GM19395 (cell line): Measurements from ENCODE around the gene ACADSB.

ENCODE experiments used
- ATAC-seq: cut with Tn5 transposase; IDR thresholded peaks from one replicate; pipeline ENCODE4 v1.9.1; 2021; ENCODE audit warnings: mild to moderate bottlenecking, moderate library complexity; ENCODE audit not compliant: unreplicated experiment

ACADSB gene

GRCh38 chr10:123001370-123001769 is 7.4 kb upstream of the ACADSB start:
- ATAC-seq, result no peak

- no peak for ATAC-seq
These were observed 4.5 kb upstream of the ACADSB start for GRCh38 chr10:123004298-123004697.

- ATAC-seq, result peak; percentile 48
These were observed 1.1 kb upstream of the ACADSB start for GRCh38 chr10:123007558-123008354.

- peak; percentile 45 for ATAC-seq
These were observed 457 bp downstream of the ACADSB start for GRCh38 chr10:123009105-123009820.

- no peak for ATAC-seq
These were observed 3.2 kb downstream of the ACADSB start for GRCh38 chr10:123011987-123012386.

GRCh38 chr10:123013456-123014419 is 4.9 kb downstream of the ACADSB start:
- no peak for ATAC-seq

- ATAC-seq, result no peak
These were observed 6.0 kb downstream of the ACADSB start for GRCh38 chr10:123014772-123015171.

- no peak for ATAC-seq
These were observed 7.4 kb downstream of the ACADSB start for GRCh38 chr10:123016228-123016627.

GRCh38 chr10:123017421-123018165 is 8.8 kb downstream of the ACADSB start:
- ATAC-seq, result no peak

GRCh38 chr10:123018531-123018930 is 9.7 kb downstream of the ACADSB start:
- ATAC-seq, result no peak

GRCh38 chr10:123019264-123019663 is 10.5 kb downstream of the ACADSB start:
- no peak for ATAC-seq

GRCh38 chr10:123019941-123020703 is 11.3 kb downstream of the ACADSB start:
- no peak for ATAC-seq

- no peak for ATAC-seq
These were observed 12.7 kb downstream of the ACADSB start for GRCh38 chr10:123021517-123021916.

GRCh38 chr10:123024540-123024939 is 15.7 kb downstream of the ACADSB start:
- ATAC-seq, result no peak

GRCh38 chr10:123026302-123026701 is 17.5 kb downstream of the ACADSB start:
- no peak for ATAC-seq

- ATAC-seq, result no peak
These were observed 19.1 kb downstream of the ACADSB start for GRCh38 chr10:123027861-123028260.

GRCh38 chr10:123031124-123031523 is 22.3 kb downstream of the ACADSB start:
- no peak for ATAC-seq

- no peak for ATAC-seq
These were observed 25.5 kb downstream of the ACADSB start for GRCh38 chr10:123034332-123034731.

GRCh38 chr10:123035467-123036086 is 26.8 kb downstream of the ACADSB start:
- no peak for ATAC-seq
